GM12878 (cell line): ENCODE measurements around the gene EIF6. TPM values are rescaled to one million over a fixed set of nuclear protein-coding genes. Genes with fewer than 3 reads are reported as not detected.

ENCODE experiments used
- ATAC-seq: fragments of 200-7000 bp; cut with Tn5 transposase; 3 replicates; pipeline ENCODE4 v1.9.1; 2020; ENCODE audit warnings: mild to moderate bottlenecking, moderate library complexity
- BruUV-seq: library from RNA; stranded (reverse); fragments of 400-500 nt; replicated peaks from 2 replicates; lab custom pipeline; 2021; lab: Mats Ljungman, UMichigan
- CTCF ChIA-PET: fragments of 300-600 bp; sonication (Branson Sonifier 250); formaldehyde crosslinking; extraction: SDS; loops from one replicate; lab custom pipeline; 2021; ENCODE audit warnings: inconsistent platforms; lab: Yijun Ruan, JAX
- POLR2A ChIA-PET: fragments of 350-600 bp; formaldehyde crosslinking; extraction: SDS; loops from one replicate; lab custom pipeline; 2021; ENCODE audit warnings: inconsistent platforms; lab: Charles Lee
- RAD21 ChIA-PET: fragments of 300-600 bp; sonication (Branson Sonifier 250); formaldehyde crosslinking; loops from one replicate; lab custom pipeline; 2023; ENCODE audit warnings: antibody characterized with exemption; ENCODE audit not compliant: unreplicated experiment; lab: Charles Lee
- SMC1A ChIA-PET: fragments of 300-600 bp; sonication (Branson Sonifier 250); formaldehyde crosslinking; loops from one replicate; lab custom pipeline; 2023; ENCODE audit not compliant: unreplicated experiment, uncharacterized antibody; lab: Charles Lee
- DNase-seq: peaks from one replicate; pipeline ENCODE4 v3.0.0-alpha.2; 2011; ENCODE audit warnings: low read depth, low spot score
- FAIRE-seq: peaks from 3 replicates; lab custom pipeline; 2011; peaks lifted over from hg19 to GRCh38; lab: Jason Lieb, UNC
- H2AFZ ChIP-seq: 2 replicates; pipeline ENCODE4 v1.6.0; 2011; ENCODE audit warnings: low read depth, low read length, control low read depth; ENCODE audit not compliant: control insufficient read depth
- H3K27ac ChIP-seq: 2 replicates; pipeline ENCODE4 v1.5.1; 2011; ENCODE audit warnings: control low read depth; ENCODE audit not compliant: control insufficient read depth, insufficient read depth
- H3K27me3 ChIP-seq, 2 experiments: replicated peaks in 1 of 2; 2 replicates each; pipeline versions ENCODE4 v1.6.0 to v1.6.1; 2011; ENCODE audit warnings: low read length in 1 of 2; ENCODE audit not compliant: control insufficient read depth in 2 of 2, insufficient read depth in 2 of 2
- H3K36me3 ChIP-seq, 2 experiments: 2 replicates each; pipeline ENCODE4 v1.5.1; 2011; ENCODE audit warnings: low read length in 1 of 2; ENCODE audit not compliant: control insufficient read depth in 2 of 2, insufficient read depth in 2 of 2
- H3K4me1 ChIP-seq: 2 replicates; pipeline ENCODE4 v1.6.1; 2011; ENCODE audit warnings: mild to moderate bottlenecking, low read length, moderate library complexity, mixed read lengths; ENCODE audit not compliant: control insufficient read depth, insufficient read depth
- H3K4me2 ChIP-seq: 2 replicates; pipeline ENCODE4 v1.6.0; 2011; ENCODE audit warnings: control low read depth; ENCODE audit not compliant: control insufficient read depth, insufficient read depth
- H3K4me3 ChIP-seq: fragments of 200-600 bp; sonication (generic); 2 replicates; pipeline ENCODE4 v1.5.1; 2016
- H3K79me2 ChIP-seq: 2 replicates; pipeline ENCODE4 v1.6.0; 2011; ENCODE audit warnings: low read length; ENCODE audit not compliant: control insufficient read depth, insufficient read depth
- H3K9ac ChIP-seq: 2 replicates; pipeline ENCODE4 v1.8.0; 2011; ENCODE audit warnings: low read length, control low read depth, mixed read lengths; ENCODE audit not compliant: control insufficient read depth, insufficient read depth
- H3K9me3 ChIP-seq: replicated peaks from 3 replicates; pipeline ENCODE4 v1.5.1; 2011; ENCODE audit warnings: mild to moderate bottlenecking, low read length; ENCODE audit not compliant: control insufficient read depth, insufficient read depth
- H4K20me1 ChIP-seq: 2 replicates; pipeline ENCODE4 v1.6.0; 2011; ENCODE audit not compliant: control insufficient read depth, insufficient read depth
- BCL11A ChIP-seq: IDR thresholded peaks from 2 replicates; pipeline ENCODE4 v1.6.1; 2011; ENCODE audit warnings: low read depth, low read length
- EP300 ChIP-seq, 2 experiments: fragments of 150-350 bp in 1 of 2; IDR thresholded peaks; 2 replicates each; pipeline ENCODE4 v1.6.1; 2011 to 2012; ENCODE audit warnings: low read depth in 2 of 2, low read length in 2 of 2, borderline replicate concordance in 1 of 2, improper control_type of control experiment in 1 of 2, inconsistent platforms in 1 of 2; ENCODE audit not compliant: control insufficient read depth in 1 of 2
- FOXM1 ChIP-seq: IDR thresholded peaks from 2 replicates; pipeline ENCODE4 v1.6.1; 2012; ENCODE audit warnings: low read depth, mild to moderate bottlenecking, inconsistent platforms, low read length, moderate library complexity
- MEF2A ChIP-seq: IDR thresholded peaks from 2 replicates; pipeline ENCODE4 v1.6.1; 2011; ENCODE audit warnings: low read depth, mild to moderate bottlenecking, low read length, moderate library complexity; ENCODE audit not compliant: insufficient read depth
- SMARCA5 ChIP-seq: fragments of 450-650 bp; IDR thresholded peaks from 2 replicates; pipeline ENCODE4 v1.6.1; 2017; ENCODE audit warnings: mild to moderate bottlenecking
- SMC3 ChIP-seq: IDR thresholded peaks from 2 replicates; pipeline ENCODE4 v1.6.1; 2011; ENCODE audit warnings: low read length, improper control_type of control experiment, borderline replicate concordance
- STAT1 ChIP-seq: fragments of 450-650 bp; conservative IDR thresholded peaks from 2 replicates; pipeline ENCODE4 v1.6.1; 2014; ENCODE audit warnings: antibody characterized with exemption, mild to moderate bottlenecking
- TCF3 ChIP-seq: IDR thresholded peaks from 2 replicates; pipeline ENCODE4 v1.6.1; 2012; ENCODE audit warnings: low read depth, mild to moderate bottlenecking, low read length, borderline replicate concordance; ENCODE audit not compliant: insufficient read depth
- ZBED1 ChIP-seq: IDR thresholded peaks from 2 replicates; pipeline ENCODE4 v1.6.1; 2016; ENCODE audit warnings: borderline replicate concordance
- ZNF384 ChIP-seq: IDR thresholded peaks from 2 replicates; pipeline ENCODE4 v1.6.1; 2012; ENCODE audit warnings: low read depth, mild to moderate bottlenecking, low read length, improper control_type of control experiment, borderline replicate concordance
- ZSCAN29 ChIP-seq: fragments of 450-650 bp; IDR thresholded peaks from 2 replicates; pipeline ENCODE4 v1.6.1; 2017; ENCODE audit warnings: mild to moderate bottlenecking, moderate library complexity
- WGBS: methylation state at CpG from one replicate; pipeline ENCODE4 v1.1.6; 2016; ENCODE audit warnings: low lambda C conversion rate; ENCODE audit not compliant: insufficient replicate concordance, insufficient coverage; ENCODE audit errors: missing lambda C conversion rate; 5-methylcytosine and 5-hydroxymethylcytosine counted together
- in situ Hi-C: fragments of 300-500 bp; cut with MboI; formaldehyde crosslinking; loops from 9 replicates; pipeline ENCODE4 v1.14.3; 2018; ENCODE audit warnings: mixed read lengths
- intact Hi-C: fragments of 100-400 bp; cut with micrococcal nuclease; formaldehyde crosslinking; loops from one replicate; pipeline ENCODE4 v1.14.2; 2022; ENCODE audit not compliant: unreplicated experiment
- polyA plus RNA-seq, 11 experiments: library from polyadenylated mRNA; depleted of rRNA in 4 of 11; unstranded in 6 of 11; stranded (reverse) in 5 of 11; fragments of >200 nt; fragmentation: Nextera tagmentation in 4 of 11; fragmentation: Illumina TruSeq in 1 of 11; extraction: Ambion mirVana in 4 of 11; extraction: Trizol in 1 of 11; gene quantifications; 1 replicate in 1 of 11; 2 replicates in 10 of 11; pipeline versions ENCODE4 v1.2.1 to v1.2.3, GENCODE V29; 2011 to 2016; ENCODE audit warnings: inconsistent platforms in 2 of 11, missing spikeins in 2 of 11, low read depth in 1 of 11
- total RNA-seq, 4 experiments: library from RNA; depleted of rRNA in 3 of 4; stranded (reverse); fragments of >200 nt in 3 of 4; fragmentation: Illumina TruSeq in 1 of 4; extraction: Trizol in 1 of 4; gene quantifications; 2 replicates each; pipeline versions ENCODE4 v1.2.1 to v1.2.3, GENCODE V29; 2013 to 2021
- TF ChIP-seq, protein P1 (sequence below): IDR thresholded peaks from 2 replicates; pipeline ENCODE4 v1.6.1; 2012; ENCODE audit warnings: low read depth, low read length, improper control_type of control experiment
- TF ChIP-seq, protein P2 (sequence below): IDR thresholded peaks from 2 replicates; pipeline ENCODE4 v1.6.1; 2011; ENCODE audit warnings: low read depth, low read length, improper control_type of control experiment, borderline replicate concordance
- TF ChIP-seq, protein P3 (sequence below): fragments of 450-650 bp; IDR thresholded peaks from 2 replicates; pipeline ENCODE4 v1.6.1; 2014; ENCODE audit warnings: mild to moderate bottlenecking
- TF ChIP-seq, protein P4 (sequence below): fragments of 150-350 bp; IDR thresholded peaks from 2 replicates; pipeline ENCODE4 v1.6.1; 2014; ENCODE audit warnings: mild to moderate bottlenecking, low read depth, low read length

The EIF6 gene
- total and polyA plus RNA-seq, 10 of the 15 experiments (the other 5 are each of a cell fraction or from before 2014, with no cell fraction given) = 127 to 607 (median 197) TPM

GRCh38 chr20:35329435-35330139 lies 45.0 kb upstream of the EIF6 start (continued):
- TF ChIP-seq SMC3 (peak; percentile 43; the same call in 1 of the 2 replicates), TCF3 (no peak), MEF2A (no peak)

DNA sequence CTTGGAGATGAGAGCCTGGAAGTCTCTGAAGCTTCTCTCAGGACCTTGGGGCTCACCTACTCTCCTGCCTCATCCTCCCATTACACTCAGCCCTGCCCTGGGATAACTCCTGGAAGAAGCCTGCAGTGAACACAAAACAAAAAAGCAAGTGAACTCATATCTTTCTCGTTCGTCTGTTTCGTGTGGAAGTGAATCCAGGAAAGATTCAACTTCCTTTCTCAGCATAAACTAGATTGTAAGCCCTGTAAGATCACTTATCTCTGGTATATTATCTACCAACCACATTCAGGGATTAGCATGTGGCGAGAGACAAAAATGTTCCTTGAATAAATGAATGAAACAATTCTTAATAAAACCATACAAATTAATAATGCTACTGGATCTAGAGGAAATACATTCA lies 44.1 kb upstream of the EIF6 start:
- H3K4me3 ChIP-seq = no peak overlapping the region
- ChIA-PET POLR2A (interaction anchor here (1.4 kb wide), 1 partner anchor 25 kb away, joined by 3 read pairs; no protein-coding TSS in a partner anchor), SMC1A (interaction anchor here (1.3 to 1.7 kb wide), 2 partner anchors 23 to 26 kb away, joined by 7 read pairs; no protein-coding TSS in a partner anchor), RAD21 (interaction anchor here (1.0 to 1.7 kb wide), 2 partner anchors 25 to 118 kb away, joined by 4 to 6 read pairs; no protein-coding TSS in a partner anchor), CTCF (interaction anchor here (0.8 to 4.4 kb wide), 14 partner anchors 8 to 233 kb away, joined by 3 to 57 read pairs (median 4); partner anchors contain the start of gene EDEM2)
- H3K9me3 ChIP-seq = no peaks in the 10 kb centered on the region
- 94% methylated on average over 4 of the region's 4 CpGs for WGBS
- H3K4me2 ChIP-seq = no peak overlapping the region
- H3K27me3 ChIP-seq = no peaks in the 10 kb centered on the region
- intact Hi-C loops (loop anchor here (1.0 kb wide), 2 partner anchors 24 to 183 kb away; no protein-coding TSS in a partner anchor), in situ Hi-C loops (no loop called here)
- no peak for FAIRE-seq
- no peak for DNase-seq
- no TSS peak for BruUV-seq
- no peak overlapping the region for H3K9ac ChIP-seq
- H3K4me1 ChIP-seq = no peaks in the 10 kb centered on the region
- H2AFZ ChIP-seq = no peak overlapping the region
- no peak for ATAC-seq
- H3K79me2 ChIP-seq = no peaks in the 10 kb centered on the region
- peaks cover 0 to 7% of the 10 kb centered on the region in 2 experiments; a peak in 2 of 4 replicates for H3K36me3 ChIP-seq
- no peaks in the 10 kb centered on the region for H4K20me1 ChIP-seq
- H3K27ac ChIP-seq = no peak overlapping the region
- TF ChIP-seq ZSCAN29 (no peak), ZNF384 (no peak), FOXM1 (no peak), BCL11A (no peak), EP300 (IDR thresholded peaks at IDR 0.05; ENCODE audit: borderline replicate concordance in 1 of 2, control insufficient read depth in 1 of 2, low read depth in 2 of 2, low read length in 2 of 2) (no peak), ZBED1 (no peak), MEF2A (no peak), SMARCA5 (no peak), STAT1 (no peak)
- TF ChIP-seq, protein P1, sequence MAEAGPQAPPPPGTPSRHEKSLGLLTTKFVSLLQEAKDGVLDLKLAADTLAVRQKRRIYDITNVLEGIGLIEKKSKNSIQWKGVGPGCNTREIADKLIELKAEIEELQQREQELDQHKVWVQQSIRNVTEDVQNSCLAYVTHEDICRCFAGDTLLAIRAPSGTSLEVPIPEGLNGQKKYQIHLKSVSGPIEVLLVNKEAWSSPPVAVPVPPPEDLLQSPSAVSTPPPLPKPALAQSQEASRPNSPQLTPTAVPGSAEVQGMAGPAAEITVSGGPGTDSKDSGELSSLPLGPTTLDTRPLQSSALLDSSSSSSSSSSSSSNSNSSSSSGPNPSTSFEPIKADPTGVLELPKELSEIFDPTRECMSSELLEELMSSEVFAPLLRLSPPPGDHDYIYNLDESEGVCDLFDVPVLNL = no peak
- TF ChIP-seq, protein P2, sequence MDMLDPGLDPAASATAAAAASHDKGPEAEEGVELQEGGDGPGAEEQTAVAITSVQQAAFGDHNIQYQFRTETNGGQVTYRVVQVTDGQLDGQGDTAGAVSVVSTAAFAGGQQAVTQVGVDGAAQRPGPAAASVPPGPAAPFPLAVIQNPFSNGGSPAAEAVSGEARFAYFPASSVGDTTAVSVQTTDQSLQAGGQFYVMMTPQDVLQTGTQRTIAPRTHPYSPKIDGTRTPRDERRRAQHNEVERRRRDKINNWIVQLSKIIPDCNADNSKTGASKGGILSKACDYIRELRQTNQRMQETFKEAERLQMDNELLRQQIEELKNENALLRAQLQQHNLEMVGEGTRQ = no peak
- TF ChIP-seq, protein P3, sequence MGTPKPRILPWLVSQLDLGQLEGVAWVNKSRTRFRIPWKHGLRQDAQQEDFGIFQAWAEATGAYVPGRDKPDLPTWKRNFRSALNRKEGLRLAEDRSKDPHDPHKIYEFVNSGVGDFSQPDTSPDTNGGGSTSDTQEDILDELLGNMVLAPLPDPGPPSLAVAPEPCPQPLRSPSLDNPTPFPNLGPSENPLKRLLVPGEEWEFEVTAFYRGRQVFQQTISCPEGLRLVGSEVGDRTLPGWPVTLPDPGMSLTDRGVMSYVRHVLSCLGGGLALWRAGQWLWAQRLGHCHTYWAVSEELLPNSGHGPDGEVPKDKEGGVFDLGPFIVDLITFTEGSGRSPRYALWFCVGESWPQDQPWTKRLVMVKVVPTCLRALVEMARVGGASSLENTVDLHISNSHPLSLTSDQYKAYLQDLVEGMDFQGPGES = no peak
- TF ChIP-seq, protein P4, sequence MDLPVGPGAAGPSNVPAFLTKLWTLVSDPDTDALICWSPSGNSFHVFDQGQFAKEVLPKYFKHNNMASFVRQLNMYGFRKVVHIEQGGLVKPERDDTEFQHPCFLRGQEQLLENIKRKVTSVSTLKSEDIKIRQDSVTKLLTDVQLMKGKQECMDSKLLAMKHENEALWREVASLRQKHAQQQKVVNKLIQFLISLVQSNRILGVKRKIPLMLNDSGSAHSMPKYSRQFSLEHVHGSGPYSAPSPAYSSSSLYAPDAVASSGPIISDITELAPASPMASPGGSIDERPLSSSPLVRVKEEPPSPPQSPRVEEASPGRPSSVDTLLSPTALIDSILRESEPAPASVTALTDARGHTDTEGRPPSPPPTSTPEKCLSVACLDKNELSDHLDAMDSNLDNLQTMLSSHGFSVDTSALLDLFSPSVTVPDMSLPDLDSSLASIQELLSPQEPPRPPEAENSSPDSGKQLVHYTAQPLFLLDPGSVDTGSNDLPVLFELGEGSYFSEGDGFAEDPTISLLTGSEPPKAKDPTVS = no peak
